Right lung (tissue), 10 donors: ENCODE results near the gene SLC6A19. TPM values are rescaled to one million over a fixed set of nuclear protein-coding genes. Genes with fewer than 3 reads are reported as not detected.
"Not testable (repeated sequence)": the region's sequence is repeated elsewhere in the genome, so short reads cannot be mapped to it uniquely, and the experiment has no call there.

Source experiments
- DNase-seq, 2 donors: peaks; one replicate each; pipeline ENCODE4 v3.0.0-alpha.2; 2013
- long read RNA-seq, 8 donors: transcript quantifications; one replicate each; lab custom pipeline, GENCODE V29; 2026
- polyA plus RNA-seq, 5 donors: library from polyadenylated mRNA; unstranded; fragments of 120-200 nt; gene quantifications; one replicate each; pipeline versions ENCODE4 v1.2.1 to v1.2.3, GENCODE V29; 2013; ENCODE audit warnings: inconsistent platforms in 1 of 5, low replicate concordance in 1 of 5; ENCODE audit not compliant: insufficient read length in 5 of 5, insufficient read depth in 1 of 5

The SLC6A19 gene
- under 1 TPM in 2 of 5 donors, not detected in 3; 0.13 to 0.15 TPM for polyA plus RNA-seq
- long read RNA-seq, donor 1, result 0 reads
- long read RNA-seq, donor 2, result 0 reads
- long read RNA-seq, donor 3, result 0 reads
- long read RNA-seq, donor 4, result 0 reads
- long read RNA-seq, donor 5, result 0 reads
- long read RNA-seq, donor 6, result 0 reads
- long read RNA-seq, donor 7, result 0 reads
- long read RNA-seq, donor 8, result 0 reads

DNA sequence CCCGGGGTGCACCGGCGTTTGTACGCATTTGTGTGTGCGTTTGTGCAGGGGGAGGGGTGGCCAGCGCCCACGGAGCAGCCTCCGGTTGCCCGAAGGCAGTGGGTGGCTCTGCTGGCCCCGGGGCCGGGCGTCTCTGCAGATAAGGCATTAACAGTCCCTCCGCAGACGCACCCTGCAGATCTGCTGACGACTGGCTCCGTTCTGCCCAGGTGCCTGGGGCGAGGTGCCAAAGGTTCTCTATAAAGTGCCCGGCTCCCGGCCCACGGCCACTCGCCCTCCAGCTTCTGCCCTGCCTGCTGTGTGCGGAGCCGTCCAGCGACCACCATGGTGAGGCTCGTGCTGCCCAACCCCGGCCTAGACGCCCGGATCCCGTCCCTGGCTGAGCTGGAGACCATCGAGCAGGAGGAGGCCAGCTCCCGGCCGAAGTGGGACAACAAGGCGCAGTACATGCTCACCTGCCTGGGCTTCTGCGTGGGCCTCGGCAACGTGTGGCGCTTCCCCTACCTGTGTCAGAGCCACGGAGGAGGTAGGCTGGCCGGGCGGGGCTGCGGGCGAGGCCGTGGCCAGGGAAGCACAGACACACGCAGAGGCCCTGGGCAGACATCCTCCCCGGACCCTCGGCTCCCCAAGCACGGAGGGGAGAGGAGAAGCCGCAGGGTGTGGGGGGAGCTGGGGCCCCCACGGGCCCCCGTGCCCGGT is at the start of gene SLC6A19:
SLC6A19 (plus strand) TSS at position 269 of the 699 bp plus-strand sequence; CDS start at position 325, 56 bp downstream.
- no peak for DNase-seq

DNA sequence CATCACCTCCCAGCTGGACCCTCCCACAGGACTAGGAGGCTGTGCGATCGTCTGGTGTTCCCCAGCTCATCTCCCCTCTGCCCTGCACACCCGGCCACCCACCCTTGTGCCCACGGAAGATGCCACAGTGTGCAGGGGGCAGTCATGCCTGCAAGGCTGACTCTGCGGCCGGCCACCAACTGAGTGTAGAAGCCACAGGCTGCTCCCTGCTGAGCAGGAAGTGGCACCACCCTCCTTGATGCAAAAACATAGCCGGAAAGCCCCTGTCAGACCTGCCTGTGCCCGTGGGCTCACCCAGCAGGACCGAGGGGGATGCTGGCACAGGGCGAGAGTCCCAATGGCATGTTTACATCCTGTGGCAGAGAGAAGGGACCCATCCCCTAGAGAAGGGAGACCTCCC is 49.2 kb upstream of the SLC6A19 start:
- no peak for DNase-seq

DNA sequence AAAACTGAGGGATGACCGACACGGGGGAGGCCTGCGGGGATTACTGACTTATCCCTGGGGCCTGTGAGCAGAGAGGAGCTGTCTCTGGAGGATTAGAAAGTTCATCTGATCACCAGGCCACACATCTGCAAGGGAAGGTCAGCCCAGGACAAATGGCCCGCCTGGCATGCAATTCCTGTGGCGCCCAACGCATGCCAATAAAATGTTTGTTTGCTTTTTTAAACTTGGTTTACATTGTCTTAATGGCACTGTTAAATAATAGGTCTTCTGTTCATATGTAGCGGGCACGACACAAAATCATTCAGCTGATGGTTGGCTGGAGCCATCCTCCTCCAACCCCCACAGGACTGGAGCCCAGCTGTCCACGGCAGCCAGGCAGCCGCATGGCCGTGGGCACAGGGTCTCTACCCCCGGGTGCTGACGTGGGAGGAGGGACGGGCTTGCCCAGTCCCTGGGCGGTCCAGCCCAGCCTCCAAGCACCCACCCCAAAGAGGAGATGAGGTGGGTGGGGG is 48.6 kb upstream of the SLC6A19 start:
- no peak for DNase-seq

DNA sequence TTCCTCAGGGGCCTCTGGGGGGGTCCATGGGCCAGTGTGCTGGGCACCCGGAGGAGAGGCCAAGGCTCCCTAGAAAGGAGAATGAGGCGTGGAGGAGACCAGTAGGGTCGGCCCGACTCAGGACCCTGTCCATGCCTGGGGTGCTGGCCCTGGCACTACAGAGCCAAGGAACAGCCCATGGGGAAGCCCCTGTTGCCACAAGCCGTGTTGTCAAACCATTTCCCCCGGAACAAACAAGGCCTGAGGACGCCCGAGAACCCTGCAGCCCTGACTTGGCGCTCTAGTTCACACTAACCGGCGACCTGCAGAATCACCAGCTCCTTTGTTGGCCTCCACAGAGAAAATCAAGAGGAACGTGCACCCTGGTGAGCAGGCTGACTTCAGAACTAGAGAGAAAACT is 48.0 kb upstream of the SLC6A19 start:
- no peak for DNase-seq

DNA sequence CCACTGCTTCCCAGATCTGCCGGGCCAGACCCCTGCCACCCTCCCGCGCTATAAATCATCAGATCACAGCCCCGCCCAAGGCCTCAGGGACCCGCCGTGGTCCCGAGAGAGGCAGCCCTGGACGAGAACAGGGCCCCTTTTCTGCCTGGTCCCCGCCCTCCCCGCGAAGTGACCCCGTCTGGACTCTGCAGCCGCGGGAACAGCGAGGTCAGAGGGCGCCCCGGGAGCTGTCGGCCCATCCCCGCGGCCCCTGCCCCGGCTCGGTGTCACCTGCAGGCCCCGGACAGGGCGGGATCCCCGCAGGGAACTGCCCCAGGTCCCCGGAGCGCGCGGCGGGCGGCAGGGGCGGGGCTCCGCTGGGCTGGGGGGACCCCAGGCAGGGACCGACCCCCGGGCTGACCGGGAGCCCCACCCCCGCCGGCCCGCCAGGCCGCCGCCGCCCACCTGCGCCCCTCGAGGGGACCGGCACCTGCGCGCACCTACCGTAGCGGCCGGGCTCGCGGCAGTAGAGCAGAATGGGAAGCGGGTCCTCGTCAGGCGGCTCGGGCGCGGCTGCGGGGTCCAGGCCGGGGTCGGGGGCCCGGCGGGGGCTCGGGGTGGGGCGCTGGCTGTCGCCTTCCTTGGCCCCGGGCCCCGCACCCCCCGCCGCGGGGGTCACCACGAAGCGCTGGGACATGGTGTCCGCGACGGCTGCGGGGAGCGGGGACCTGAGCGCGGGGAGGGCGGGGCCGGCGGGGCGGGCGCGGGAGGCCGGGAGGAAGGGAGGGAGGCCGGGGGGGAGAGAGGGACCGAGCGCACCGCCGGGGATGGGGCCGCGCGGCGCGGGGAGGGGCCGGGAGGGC is 46.0 kb upstream of the SLC6A19 start:
- no peak for DNase-seq

DNA sequence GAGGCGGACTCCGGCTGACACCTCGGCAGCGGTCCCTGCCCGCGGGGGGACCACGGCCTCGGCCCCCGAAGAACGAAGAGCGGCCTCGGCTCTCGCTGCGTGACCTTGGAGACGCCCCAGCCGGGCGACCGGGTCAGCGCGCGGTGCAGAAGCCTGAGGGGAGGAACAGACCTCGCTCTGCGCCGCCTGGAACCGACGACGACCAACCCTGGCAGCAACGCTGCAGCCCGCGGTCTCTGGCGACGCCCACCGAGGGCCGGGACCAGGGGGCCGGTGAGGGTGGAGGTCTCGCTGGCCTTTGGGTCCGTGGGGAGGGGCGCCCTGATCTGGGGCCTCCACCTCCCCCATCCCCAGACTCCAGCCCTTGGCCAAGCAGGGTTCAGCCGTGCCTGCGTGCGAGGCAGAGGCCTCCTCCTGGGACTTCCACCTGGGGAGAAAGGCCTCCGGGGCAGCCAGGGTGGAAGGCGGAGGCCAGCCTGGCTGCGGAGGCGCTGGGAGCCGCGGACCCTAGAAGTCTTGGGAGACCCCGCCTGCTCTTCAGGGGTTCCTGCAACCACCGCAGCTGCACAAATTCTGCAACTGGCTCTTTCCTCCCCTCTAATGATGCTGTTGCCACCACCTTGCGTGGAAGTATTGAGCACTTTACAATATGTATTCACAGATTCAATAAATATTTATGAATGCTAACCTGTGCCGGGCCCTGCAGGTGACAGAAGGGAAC is 45.2 kb upstream of the SLC6A19 start:
- DNase-seq, result no peak

DNA sequence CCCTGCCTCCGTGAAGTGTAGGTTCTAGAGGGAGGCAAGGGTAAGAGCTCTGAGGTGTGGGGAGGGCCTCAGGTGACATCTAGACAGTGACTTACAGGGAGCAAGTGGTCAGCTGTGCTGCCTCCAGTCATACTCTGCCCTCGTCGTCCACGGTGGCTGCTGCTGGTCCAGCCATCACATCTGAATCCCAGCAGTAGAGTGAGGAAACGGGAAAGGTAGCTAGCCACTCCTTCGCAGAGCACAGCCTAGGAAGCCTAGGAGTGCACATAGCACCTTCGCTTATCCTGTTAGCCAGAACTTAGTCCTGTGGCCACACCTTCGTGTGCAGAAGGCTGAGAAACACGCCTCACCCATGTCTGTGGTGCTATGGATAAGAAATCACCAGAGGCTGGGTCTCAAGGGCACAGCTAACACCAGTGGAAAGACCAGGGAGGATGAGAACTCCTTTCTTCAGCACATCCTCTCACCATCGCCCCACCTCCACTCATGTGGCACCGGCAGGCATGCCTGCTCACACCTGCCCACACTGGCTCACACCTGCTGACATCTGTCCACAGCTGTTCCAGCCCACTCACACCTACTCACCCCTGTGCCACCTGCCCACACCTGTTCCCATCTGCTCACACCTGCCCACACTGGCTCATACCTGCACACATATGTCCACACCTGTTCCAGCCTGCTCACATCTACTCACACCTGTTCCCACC is 44.5 kb upstream of the SLC6A19 start:
- no peak for DNase-seq

DNA sequence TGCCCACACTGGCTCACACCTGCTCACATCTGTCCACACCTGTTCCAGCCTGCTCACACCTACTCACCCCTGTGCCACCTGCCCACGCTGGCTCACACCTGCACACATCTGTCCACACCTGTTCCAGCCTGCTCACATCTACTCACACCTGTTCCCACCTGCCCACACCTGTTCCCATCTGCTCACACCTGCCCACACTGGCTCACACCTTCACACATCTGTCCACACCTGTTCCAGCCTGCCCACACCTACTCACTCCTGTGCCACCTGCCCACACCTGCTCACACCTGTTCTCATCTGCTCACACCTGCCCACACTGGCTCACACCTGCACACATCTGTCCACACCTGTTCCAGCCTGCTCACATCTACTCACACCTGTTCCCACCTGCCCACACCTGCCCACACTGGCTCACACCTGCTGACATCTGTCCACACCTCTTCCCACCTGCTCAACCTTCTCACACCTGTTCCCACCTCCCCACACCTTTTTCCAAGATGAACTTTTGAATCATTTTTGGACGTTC is 43.9 kb upstream of the SLC6A19 start:
- not testable (repeated sequence) for DNase-seq

DNA sequence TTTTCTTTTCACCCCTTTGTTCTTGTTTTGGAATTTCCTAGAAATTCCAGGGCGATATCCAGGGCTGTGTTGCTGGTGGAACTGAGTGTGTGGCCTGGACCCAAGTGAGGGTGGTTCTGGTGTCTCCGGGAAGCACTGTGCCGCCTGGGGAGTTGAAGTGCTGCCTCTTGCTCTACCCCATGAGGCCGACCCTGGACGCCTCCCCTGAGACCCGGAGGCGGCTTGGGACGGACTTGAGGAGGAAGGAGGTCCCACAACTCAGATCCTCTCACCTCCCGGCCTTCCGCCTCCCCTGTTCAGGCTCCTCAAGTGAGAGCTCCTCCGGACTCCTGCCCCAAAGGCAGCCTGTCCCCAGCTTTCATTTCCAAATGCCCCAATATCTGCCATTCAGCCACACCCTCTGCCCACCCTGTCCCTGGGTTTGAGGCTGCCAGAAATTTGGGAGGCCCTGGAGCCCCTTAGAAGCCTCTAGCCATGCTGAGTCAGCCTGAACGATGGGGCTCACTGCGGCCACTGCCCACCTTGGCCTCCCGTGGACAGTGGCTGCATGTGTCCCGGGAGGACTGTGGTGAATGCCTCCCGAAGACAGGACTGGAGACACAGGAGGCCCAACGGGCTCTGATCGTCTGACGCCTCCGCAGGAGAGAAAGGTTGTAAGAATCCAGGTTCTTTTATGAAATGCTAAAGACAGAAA is 42.6 kb upstream of the SLC6A19 start:
- no peak for DNase-seq

DNA sequence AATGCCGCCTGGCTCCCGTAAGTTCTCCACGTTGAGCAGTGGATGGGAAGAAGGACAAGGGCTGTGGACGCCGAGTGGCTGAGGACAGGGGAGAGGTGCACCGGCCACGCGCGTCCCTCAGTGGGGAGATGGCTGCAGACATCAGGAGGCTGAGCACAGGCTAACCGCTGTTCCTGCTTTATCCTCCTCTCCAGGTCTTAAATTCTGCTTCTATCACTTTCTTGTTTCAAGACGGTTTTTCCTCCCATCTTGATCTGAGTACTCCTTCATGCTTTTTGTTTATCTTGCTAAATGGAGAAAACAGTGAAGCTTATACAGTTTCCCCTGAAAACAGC is 42.1 kb upstream of the SLC6A19 start:
- DNase-seq, result no peak

DNA sequence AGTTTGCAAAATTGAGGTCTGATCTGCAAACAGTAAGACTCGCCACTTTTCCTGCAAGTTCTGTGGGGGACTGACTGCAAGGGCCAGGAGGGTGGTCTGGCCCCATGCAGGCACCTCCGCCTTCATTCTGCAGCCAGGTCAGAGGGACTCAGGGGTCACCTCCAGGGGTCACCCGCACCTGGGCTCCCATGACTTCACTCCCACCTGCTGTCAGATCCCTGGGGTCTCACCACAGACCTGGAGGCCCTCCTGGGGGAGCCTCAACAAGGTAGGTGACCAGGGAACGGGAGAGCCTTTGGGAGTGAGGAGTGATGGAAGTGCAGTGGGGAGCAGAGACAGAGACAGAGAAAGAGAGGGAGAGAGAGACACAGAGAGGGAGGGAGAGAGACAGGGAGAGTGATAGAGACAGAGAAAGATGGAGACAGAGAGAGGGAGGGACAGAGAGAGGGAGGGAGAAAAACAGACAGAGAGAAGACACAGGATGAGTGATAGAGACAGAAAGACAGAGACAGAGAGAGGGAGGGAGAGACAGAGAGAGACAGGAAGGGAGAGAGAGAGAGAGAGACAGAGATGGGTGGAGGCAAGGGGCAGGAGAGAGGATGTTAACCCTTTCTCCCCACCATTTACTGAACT is 41.5 kb upstream of the SLC6A19 start:
- DNase-seq, result no peak

DNA sequence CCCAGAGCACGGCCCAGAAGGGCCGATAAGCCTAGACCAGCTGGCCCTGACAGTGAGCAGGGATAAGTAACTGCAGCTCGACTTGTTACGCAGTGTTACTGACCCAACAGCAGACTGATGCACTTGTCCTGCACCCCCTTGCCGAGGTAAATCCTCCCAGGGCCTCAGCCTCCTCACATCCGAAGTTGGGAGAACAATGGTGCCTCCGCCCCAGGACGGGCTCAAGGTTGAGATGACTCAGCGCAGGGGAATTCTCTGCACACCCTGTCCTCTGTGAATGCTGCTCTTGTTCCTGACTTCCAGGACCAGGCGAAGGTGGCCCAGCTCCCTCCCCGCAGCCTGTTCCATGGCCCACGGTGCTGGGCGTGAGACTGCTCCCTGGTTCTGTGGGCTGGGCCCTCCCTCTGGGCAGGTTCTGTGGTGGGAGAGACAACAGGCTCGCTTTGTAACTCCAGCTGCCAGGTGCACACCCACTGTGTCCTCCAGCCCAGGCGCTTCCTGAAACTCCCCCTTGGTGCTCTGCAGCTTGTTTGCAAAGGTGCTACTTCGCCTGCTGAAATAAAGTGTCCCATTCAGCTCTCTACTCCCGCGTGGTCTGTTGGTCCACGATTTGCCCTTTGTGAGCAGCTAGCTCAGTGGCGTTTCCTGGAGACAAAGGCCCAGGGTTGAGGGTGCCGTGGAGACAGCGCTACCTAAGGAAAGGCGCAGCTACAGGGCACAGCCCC is 40.1 kb upstream of the SLC6A19 start:
- DNase-seq, result no peak

DNA sequence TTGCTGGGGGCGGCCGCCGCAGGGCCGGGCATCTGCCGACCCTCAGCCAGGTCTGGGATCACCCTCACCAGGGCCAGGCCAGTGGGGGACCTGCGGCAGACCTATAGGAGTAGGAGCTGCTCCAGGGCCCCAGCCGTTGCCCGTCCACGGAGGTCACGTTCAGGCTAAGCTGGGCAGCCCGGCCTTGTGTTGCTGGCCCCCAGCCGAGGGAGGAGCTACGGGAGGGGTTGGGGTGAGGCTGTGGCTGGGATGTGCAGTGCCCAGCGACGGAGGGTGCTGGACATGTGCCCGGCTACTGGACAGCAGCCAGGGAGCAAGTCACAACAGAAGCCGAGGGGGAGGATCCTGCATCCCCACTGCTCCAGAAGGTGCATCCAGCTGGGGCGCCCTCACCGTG is 39.6 kb upstream of the SLC6A19 start:
- no peak for DNase-seq

DNA sequence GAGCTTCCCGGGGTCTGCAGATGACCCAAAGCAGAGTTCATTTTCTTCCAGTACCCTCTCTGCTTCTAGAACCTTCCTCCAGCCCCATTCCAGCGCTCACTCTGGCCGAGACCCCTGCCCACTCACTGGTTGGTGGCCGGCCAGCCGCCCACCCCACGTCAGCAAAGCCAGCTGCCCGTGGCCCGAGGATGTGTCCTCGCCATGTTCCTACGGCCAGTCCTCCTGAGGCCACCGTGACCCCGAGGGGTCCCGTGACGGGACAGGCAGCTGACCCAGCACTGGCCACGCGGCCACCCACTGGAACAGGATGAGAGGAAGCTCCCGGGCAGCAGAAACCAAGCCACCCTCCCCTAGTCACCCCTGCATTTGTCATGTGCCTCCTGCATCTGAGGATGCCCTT is 39.1 kb upstream of the SLC6A19 start:
- no peak for DNase-seq

DNA sequence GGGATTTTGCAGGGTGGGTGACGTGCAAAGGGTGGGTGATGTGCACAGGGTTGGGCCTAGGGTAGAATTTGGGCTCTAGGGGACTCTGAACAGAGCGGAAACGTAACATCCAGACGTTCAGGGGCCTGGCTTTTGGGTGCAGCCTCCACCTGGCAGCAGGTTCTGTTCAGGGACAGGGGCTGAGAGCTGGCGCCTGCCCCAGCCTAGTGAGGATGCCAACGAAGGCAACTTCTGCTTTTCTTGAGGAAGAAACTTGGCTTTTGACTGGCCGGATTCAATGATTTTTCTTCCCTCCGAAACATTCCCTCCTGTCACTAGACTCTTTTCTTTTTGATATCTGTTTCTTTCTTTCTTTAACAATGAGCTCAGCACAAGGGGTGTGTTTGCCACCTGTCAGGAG is 38.6 kb upstream of the SLC6A19 start:
- DNase-seq, result no peak

DNA sequence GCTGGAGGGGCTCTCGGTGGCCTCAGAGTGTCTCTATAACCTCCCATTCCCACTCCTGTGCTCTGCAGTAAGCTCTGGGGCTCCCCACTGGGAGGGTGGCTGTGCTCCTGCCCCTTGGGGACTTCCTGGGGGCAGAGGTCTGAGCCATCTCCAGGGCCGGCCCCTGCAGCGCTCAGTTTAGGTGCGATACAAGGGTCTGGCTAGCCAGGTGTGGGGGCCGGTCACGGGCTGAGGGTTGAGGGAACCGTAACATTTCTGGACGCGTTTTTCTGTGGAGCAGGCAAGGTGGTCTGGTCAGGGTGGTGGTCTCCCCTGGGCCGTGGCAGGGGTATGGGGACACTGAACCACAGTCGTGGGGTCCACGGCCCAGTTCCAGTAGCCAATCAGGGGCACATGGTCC is 38.0 kb upstream of the SLC6A19 start:
- DNase-seq, result no peak

DNA sequence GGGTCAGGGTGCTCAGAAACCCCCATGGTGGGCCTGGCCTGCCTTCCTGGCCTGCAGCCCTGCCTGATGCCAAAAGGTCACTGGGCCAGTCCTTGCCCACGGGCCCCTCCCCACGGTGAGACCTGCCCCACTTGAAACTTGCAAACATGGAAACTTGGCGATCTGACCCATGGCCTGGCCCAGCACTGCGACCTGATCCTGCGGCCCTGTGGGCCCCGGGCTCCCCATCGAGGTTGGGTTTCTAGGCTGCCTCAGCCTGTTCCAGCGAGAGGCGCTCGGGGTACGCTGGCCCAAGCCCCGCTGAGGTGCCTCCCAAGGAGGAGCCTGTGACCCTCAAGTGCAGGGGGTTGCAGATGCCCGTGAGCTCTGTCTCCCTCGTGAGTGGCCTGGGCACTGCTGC is 37.5 kb upstream of the SLC6A19 start:
- DNase-seq, result no peak

DNA sequence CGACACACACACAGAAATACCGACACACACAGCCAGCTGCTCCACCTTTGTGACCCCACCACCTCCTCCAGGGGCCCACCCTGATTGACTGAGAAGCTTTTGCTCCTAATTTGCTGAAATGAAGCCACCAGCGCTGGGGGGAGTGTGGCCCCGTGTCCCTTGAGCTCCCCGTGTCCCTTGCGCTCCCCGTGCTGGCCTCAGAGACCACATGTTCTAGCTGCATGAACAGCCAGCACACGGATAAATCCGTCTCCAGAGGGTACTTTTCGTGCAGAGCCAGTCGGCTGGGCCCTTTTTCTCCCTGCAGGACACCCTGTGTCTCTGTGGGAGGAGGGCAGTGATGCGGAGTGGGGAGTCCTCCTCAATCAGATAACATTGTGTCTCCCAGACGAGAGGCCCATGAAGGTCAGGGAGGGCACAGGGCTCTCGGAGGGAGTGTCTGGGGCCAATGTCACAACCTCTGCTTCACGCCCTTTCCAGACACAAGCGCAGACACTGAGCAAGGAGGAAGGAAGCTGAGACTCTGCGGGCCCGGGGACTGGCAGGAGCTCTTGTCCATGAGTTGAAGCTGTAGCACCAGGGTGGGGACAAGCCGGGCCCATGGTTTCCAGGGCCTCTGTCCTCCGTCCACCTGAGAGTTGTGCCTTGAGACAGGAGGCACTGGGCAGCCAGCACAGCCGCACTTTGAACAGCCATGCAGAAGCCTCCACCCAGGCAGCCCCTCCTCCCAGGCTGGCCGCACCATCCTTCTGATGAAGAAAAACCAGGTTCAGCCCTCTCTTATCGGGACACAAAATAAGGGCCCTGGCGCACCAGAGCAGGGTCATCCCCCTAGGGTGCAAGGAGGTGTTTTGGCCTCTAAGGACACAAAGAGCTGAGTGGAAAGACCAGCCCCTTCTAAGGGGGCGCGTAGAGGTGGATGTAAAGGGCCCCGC is 36.4 kb upstream of the SLC6A19 start:
- no peak for DNase-seq
